A549 (cell line): ENCODE data around the gene CPN1. TPM values are rescaled to one million over a fixed set of nuclear protein-coding genes. Genes with fewer than 3 reads are reported as not detected.

Experiments used
- ATAC-seq, 2 experiments: fragments of 200-7000 bp in 1 of 2; fragments of >200 bp in 1 of 2; cut with Nextera tagmentation in 1 of 2; cut with Tn5 transposase in 1 of 2; 3 replicates each; pipeline versions ENCODE4 v1.8.0 to v1.9.1; 2018 to 2020; ENCODE audit warnings: mild to moderate bottlenecking in 1 of 2, moderate library complexity in 1 of 2
- CTCF ChIA-PET: fragments of 300-600 bp; sonication (Branson Sonifier 250); formaldehyde crosslinking; extraction: SDS; loops from one replicate; lab custom pipeline; 2021; ENCODE audit warnings: antibody characterized with exemption, inconsistent platforms; lab: Yijun Ruan, JAX
- POLR2A ChIA-PET: fragments of 350-600 bp; formaldehyde crosslinking; extraction: SDS; loops from one replicate; lab custom pipeline; 2021; ENCODE audit warnings: antibody characterized with exemption, inconsistent platforms; lab: Yijun Ruan, JAX
- DNase-seq, 2 experiments: peaks; one replicate each; pipeline versions ENCODE4 v3.0.0 to v3.0.0-alpha.2; 2011 to 2016; ENCODE audit warnings: low read depth in 1 of 2, low spot score in 1 of 2
- FAIRE-seq: peaks from 2 replicates; lab custom pipeline; 2011; peaks lifted over from hg19 to GRCh38; lab: Jason Lieb, UNC
- H3K27ac ChIP-seq, 2 experiments: fragments of >200 bp; sonication (Bioruptor Twin); formaldehyde crosslinking; 3 replicates each; pipeline ENCODE4 v1.5.1; 2016 to 2017
- H3K4me1 ChIP-seq: fragments of >200 bp; sonication (Bioruptor Twin); formaldehyde crosslinking; 3 replicates; pipeline ENCODE4 v1.6.1; 2016
- H3K4me2 ChIP-seq: fragments of >200 bp; sonication (Bioruptor Twin); formaldehyde crosslinking; 3 replicates; pipeline ENCODE4 v1.6.1; 2016
- H3K4me3 ChIP-seq: fragments of >200 bp; sonication (Bioruptor Twin); formaldehyde crosslinking; 3 replicates; pipeline ENCODE4 v1.5.1; 2016
- H3K9me3 ChIP-seq: fragments of >200 bp; sonication (Bioruptor Twin); formaldehyde crosslinking; 3 replicates; pipeline ENCODE4 v1.6.1; 2016
- CBX2 ChIP-seq: fragments of 200-600 bp; sonication (generic); IDR thresholded peaks from 2 replicates; pipeline ENCODE4 v1.6.1; 2016; ENCODE audit warnings: low read depth, mild to moderate bottlenecking, borderline replicate concordance
- EHF ChIP-seq: fragments of 250-450 bp; sonication (Bioruptor Pico); IDR thresholded peaks from 2 replicates; pipeline ENCODE4 v1.5.0; 2020; ENCODE audit warnings: mild to moderate bottlenecking
- ELK1 ChIP-seq: fragments of 150-350 bp; IDR thresholded peaks from 2 replicates; pipeline ENCODE4 v1.6.1; 2014; ENCODE audit warnings: low read depth, mild to moderate bottlenecking, low read length
- ESRRA ChIP-seq: fragments of 150-350 bp; IDR thresholded peaks from 2 replicates; pipeline ENCODE4 v1.6.1; 2014; ENCODE audit warnings: mild to moderate bottlenecking, low read length, borderline replicate concordance
- FOSL2 ChIP-seq, 2 experiments: fragments of 450-650 bp in 1 of 2; fragments of >200 bp in 1 of 2; sonication (Bioruptor Twin) in 1 of 2; formaldehyde crosslinking; IDR thresholded peaks; 2 replicates each; pipeline versions ENCODE4 v1.5.0 to v1.6.1; 2016 to 2020; ENCODE audit warnings: mild to moderate bottlenecking in 1 of 2, moderate library complexity in 1 of 2
- FOXS1 ChIP-seq: fragments of 250-450 bp; sonication (Bioruptor Pico); IDR thresholded peaks from 2 replicates; pipeline ENCODE4 v1.5.0; 2020; ENCODE audit warnings: mild to moderate bottlenecking, moderate library complexity
- HMGXB4 ChIP-seq: fragments of 250-450 bp; sonication (Bioruptor Pico); IDR thresholded peaks from 2 replicates; pipeline ENCODE4 v1.5.0; 2021; ENCODE audit warnings: mild to moderate bottlenecking, moderate library complexity, borderline replicate concordance
- HOXA7 ChIP-seq: fragments of 250-450 bp; sonication (Bioruptor Pico); IDR thresholded peaks from 2 replicates; pipeline ENCODE4 v1.5.0; 2020; ENCODE audit warnings: mild to moderate bottlenecking, moderate library complexity
- JUNB ChIP-seq: fragments of >200 bp; sonication (Bioruptor Twin); formaldehyde crosslinking; IDR thresholded peaks from 2 replicates; pipeline ENCODE4 v1.6.1; 2016
- NFE2L2 ChIP-seq: fragments of 150-350 bp; conservative IDR thresholded peaks from 2 replicates; pipeline ENCODE4 v1.6.1; 2014; ENCODE audit warnings: low read length
- NPAS2 ChIP-seq: fragments of 250-450 bp; sonication (Bioruptor Pico); IDR thresholded peaks from 2 replicates; pipeline ENCODE4 v1.8.0; 2022; ENCODE audit warnings: mild to moderate bottlenecking, moderate library complexity, borderline replicate concordance
- NR3C1 ChIP-seq: fragments of >200 bp; sonication (Bioruptor Twin); formaldehyde crosslinking; IDR thresholded peaks from 3 replicates; pipeline ENCODE4 v1.6.1; 2017
- PBX3 ChIP-seq: IDR thresholded peaks from 2 replicates; pipeline ENCODE4 v1.6.1; 2012
- PHF8 ChIP-seq: fragments of 200-600 bp; sonication (generic); IDR thresholded peaks from 2 replicates; pipeline ENCODE4 v1.6.1; 2016; ENCODE audit warnings: low read depth, mild to moderate bottlenecking, antibody characterized with exemption, moderate library complexity, borderline replicate concordance
- RAD21 ChIP-seq, 2 experiments: fragments of >200 bp in 1 of 2; sonication (Bioruptor Twin) in 1 of 2; formaldehyde crosslinking in 1 of 2; IDR thresholded peaks in 1 of 2; conservative IDR thresholded peaks in 1 of 2; 2 replicates in 1 of 2; 3 replicates in 1 of 2; pipeline ENCODE4 v1.6.1; 2012 to 2018; ENCODE audit warnings: inconsistent platforms in 1 of 2
- RCOR1 ChIP-seq: fragments of 150-350 bp; IDR thresholded peaks from 2 replicates; pipeline ENCODE4 v1.6.1; 2014; ENCODE audit warnings: antibody characterized with exemption, low read length, low read depth
- REST ChIP-seq: fragments of 200-600 bp; sonication (generic); IDR thresholded peaks from 2 replicates; pipeline ENCODE4 v1.6.1; 2016; ENCODE audit warnings: antibody characterized with exemption, mild to moderate bottlenecking, moderate library complexity
- SREBF2 ChIP-seq: fragments of 450-650 bp; IDR thresholded peaks from 2 replicates; pipeline ENCODE4 v1.6.1; 2014; ENCODE audit warnings: mild to moderate bottlenecking, moderate library complexity
- TP53 ChIP-seq: fragments of 250-450 bp; sonication (Bioruptor Pico); IDR thresholded peaks from 2 replicates; pipeline ENCODE4 v1.5.0; 2021; ENCODE audit warnings: mild to moderate bottlenecking, moderate library complexity
- USF2 ChIP-seq: fragments of 450-650 bp; IDR thresholded peaks from 2 replicates; pipeline ENCODE4 v1.6.1; 2014; ENCODE audit warnings: antibody characterized with exemption
- WGBS: methylation state at CpG from one replicate; pipeline ENCODE4 v1.1.6; 2017; ENCODE audit errors: missing lambda C conversion rate; 5-methylcytosine and 5-hydroxymethylcytosine counted together
- polyA plus RNA-seq, 4 experiments: library from polyadenylated mRNA; depleted of rRNA in 3 of 4; stranded (reverse); fragments of >200 nt; fragmentation: RNase III in 1 of 4; extraction: RNeasy Plus Mini Kit Qiagen cat#74134 plus additional on column Dnase treatment in 1 of 4; gene quantifications; 2 replicates in 3 of 4; 3 replicates in 1 of 4; pipeline ENCODE4 v1.2.3, GENCODE V29; 2011 to 2017

The CPN1 gene
- polyA plus RNA-seq, 2 of the 4 experiments (the other 2 are of a cell fraction) = 0.52 to 3.2 TPM

GRCh38 chr10:100041306-100042002 is 40.2 kb downstream of the CPN1 start:
- WGBS = 86% methylated on average over 2 of the region's 2 CpGs
- TF ChIP-seq REST (no peak), USF2 (no peak), RCOR1 (no peak)
- ATAC-seq (no peak), DNase-seq (no peak), FAIRE-seq (no peak)
- ChIA-PET CTCF (interaction anchor here (1.3 to 10.6 kb wide), 5 partner anchors 11 to 195 kb away, joined by 3 to 102 read pairs (median 15); partner anchors contain the start of gene DNMBP), POLR2A (no interaction called here)
- no peaks in the 10 kb centered on the region for H3K9me3 ChIP-seq
- H3K4me3 ChIP-seq = no peak overlapping the region
- H3K4me1 ChIP-seq = peaks cover 39% of the 10 kb centered on the region
- no peak overlapping the region for H3K27ac ChIP-seq
- H3K4me2 ChIP-seq = no peak overlapping the region

GRCh38 chr10:100038561-100039071 is 43.1 kb downstream of the CPN1 start:
- ATAC-seq = peak in 1 of 2 experiments; percentile 52; a peak in 3 of 6 replicates
- peak overlapping the region; percentile 33 to 71; a peak in 4 of 6 replicates for H3K27ac ChIP-seq

More at GRCh38 chr10:100038561-100039071, 43.1 kb downstream of the CPN1 start:
- peak overlapping the region; percentile 26 for H3K4me2 ChIP-seq
- peaks cover 25% of the 10 kb centered on the region for H3K4me1 ChIP-seq
- no peak for FAIRE-seq
- TF ChIP-seq CBX2 (no peak), HOXA7 (CRISPR knock-in tag) (no peak), NR3C1 (no peak), PBX3 (no peak), EHF (CRISPR knock-in tag) (no peak), ESRRA (no peak), FOSL2 (IDR thresholded peaks at IDR 0.05) (no peak), FOSL2 (CRISPR knock-in tag; IDR thresholded peaks at IDR 0.05) (no peak), PHF8 (no peak), SREBF2 (no peak), RAD21 (conservative IDR thresholded peaks at IDR 0.05 in 1 of 2, IDR thresholded peaks at IDR 0.05 in 1 of 2) (no peak), JUNB (no peak), RCOR1 (no peak), HMGXB4 (no peak), TP53 (no peak), FOXS1 (no peak), NFE2L2 (no peak), NPAS2 (no peak), ELK1 (no peak)
- CTCF ChIA-PET = interaction anchor here (0.6 to 3.7 kb wide), 6 partner anchors 8 to 73 kb away, joined by 3 to 24 read pairs (median 4); partner anchors contain the start of gene DNMBP
- POLR2A ChIA-PET = interaction anchor here (0.6 kb wide), 1 partner anchor 76 kb away, joined by 4 read pairs; no protein-coding TSS in a partner anchor
- H3K9me3 ChIP-seq = no peaks in the 10 kb centered on the region
- no peak for DNase-seq
- WGBS = 0% methylated on average over 1 of the region's 1 CpG
- no peak overlapping the region for H3K4me3 ChIP-seq
